HepG2 (cell line): ENCODE results near the gene PCSK6. TPM values are rescaled to one million over a fixed set of nuclear protein-coding genes. Genes with fewer than 3 reads are reported as not detected.
A peak's percentile ranks its signal among the peaks of the same experiment; 100 is the strongest.

Experiments
- ELF4 ChIP-seq: sonication (generic); formaldehyde crosslinking; IDR thresholded peaks from 2 replicates; pipeline ENCODE4 v1.5.0; 2020; ENCODE audit warnings: missing genetic modification reagents, mild to moderate bottlenecking, moderate library complexity, borderline replicate concordance
- EZH2 ChIP-seq: conservative IDR thresholded peaks from 2 replicates; pipeline ENCODE4 v1.6.1; 2012; ENCODE audit warnings: mild to moderate bottlenecking, low read depth, low read length, moderate library complexity
- FOXA1 ChIP-seq, 2 experiments: fragments of 450-650 bp in 1 of 2; sonication (generic) in 1 of 2; formaldehyde crosslinking in 1 of 2; IDR thresholded peaks; 2 replicates each; pipeline versions ENCODE4 v1.4.0 to v1.6.1; 2016 to 2020; ENCODE audit warnings: missing genetic modification reagents in 1 of 2
- GPBP1L1 ChIP-seq: sonication (generic); formaldehyde crosslinking; IDR thresholded peaks from 2 replicates; pipeline ENCODE4 v1.5.0; 2020; ENCODE audit warnings: mild to moderate bottlenecking, missing genetic modification reagents
- HOMEZ ChIP-seq: IDR thresholded peaks from 2 replicates; pipeline ENCODE4 v1.6.1; 2016; ENCODE audit warnings: low read depth
- HOXA5 ChIP-seq: sonication (generic); formaldehyde crosslinking; IDR thresholded peaks from 2 replicates; pipeline ENCODE4 v1.4.0; 2020; ENCODE audit warnings: missing genetic modification reagents
- JUN ChIP-seq: sonication (generic); formaldehyde crosslinking; IDR thresholded peaks from 2 replicates; pipeline ENCODE4 v1.4.0; 2020; ENCODE audit warnings: mild to moderate bottlenecking, missing genetic modification reagents
- NFE2L2 ChIP-seq: fragments of 150-350 bp; IDR thresholded peaks from 2 replicates; pipeline ENCODE4 v1.6.1; 2014; ENCODE audit warnings: low read length
- PHB2 ChIP-seq: fragments of 450-650 bp; IDR thresholded peaks from 2 replicates; pipeline ENCODE4 v1.6.1; 2018; ENCODE audit not compliant: partially characterized antibody
- SPEN ChIP-seq: sonication (generic); formaldehyde crosslinking; IDR thresholded peaks from 2 replicates; pipeline ENCODE4 v1.5.1; 2020; ENCODE audit warnings: low read depth, mild to moderate bottlenecking, missing genetic modification reagents
- ZBTB14 ChIP-seq: sonication (generic); formaldehyde crosslinking; IDR thresholded peaks from 2 replicates; pipeline ENCODE4 v1.4.0; 2020; ENCODE audit warnings: missing genetic modification reagents
- ZNF782 ChIP-seq: sonication (generic); formaldehyde crosslinking; IDR thresholded peaks from 2 replicates; pipeline ENCODE4 v1.4.0; 2020; ENCODE audit warnings: missing genetic modification reagents, mild to moderate bottlenecking, borderline replicate concordance
- polyA plus RNA-seq, 8 experiments: library from polyadenylated mRNA; depleted of rRNA in 3 of 8; stranded (reverse) in 7 of 8; unstranded in 1 of 8; fragments of >200 nt; fragmentation: Illumina TruSeq in 4 of 8; extraction: Trizol in 4 of 8; gene quantifications; 2 replicates each; pipeline versions ENCODE4 v1.2.1 to v1.2.3, GENCODE V29; 2011 to 2016; ENCODE audit warnings: low read depth in 4 of 8, missing spikeins in 1 of 8, mixed read lengths in 1 of 8; ENCODE audit not compliant: insufficient read depth in 1 of 8
- total RNA-seq, 5 experiments: library from RNA; depleted of rRNA; stranded (reverse); fragments of >200 nt; fragmentation: Illumina TruSeq; extraction: Trizol; gene quantifications; 2 replicates each; pipeline ENCODE4 v1.2.3, GENCODE V29; 2016; ENCODE audit warnings: low read depth in 1 of 5
- TF ChIP-seq, protein P1 (sequence below): IDR thresholded peaks from 2 replicates; pipeline ENCODE4 v1.6.1; 2018; ENCODE audit warnings: missing genetic modification reagents, mild to moderate bottlenecking, missing compliant biosample characterization
- TF ChIP-seq, protein P2 (sequence below): sonication (generic); formaldehyde crosslinking; IDR thresholded peaks from 2 replicates; pipeline ENCODE4 v1.5.0; 2020; ENCODE audit warnings: missing genetic modification reagents
- TF ChIP-seq, protein P3 (sequence below), 2 experiments: IDR thresholded peaks; 2 replicates each; pipeline ENCODE4 v1.6.1; 2011 to 2012; ENCODE audit warnings: low read length in 2 of 2, borderline replicate concordance in 1 of 2, low read depth in 1 of 2, mild to moderate bottlenecking in 1 of 2, moderate library complexity in 1 of 2

The PCSK6 gene
- total and polyA plus RNA-seq, 2 of the 13 experiments (the other 11 are each of a cell fraction or from before 2014, with no cell fraction given): 56.5 to 155 TPM

GRCh38 chr15:101277038-101277822, 212.3 kb downstream of the PCSK6 start, which contains the start of gene SELENOS (continued):
- TF ChIP-seq EZH2: no peak
- TF ChIP-seq ELF4 (CRISPR knock-in tag): no peak
- peak; percentile 74 for TF ChIP-seq SPEN
- TF ChIP-seq HOXA5 (CRISPR knock-in tag): peak; percentile 76; the same call in 1 of the 2 replicates
- TF ChIP-seq, protein P1, sequence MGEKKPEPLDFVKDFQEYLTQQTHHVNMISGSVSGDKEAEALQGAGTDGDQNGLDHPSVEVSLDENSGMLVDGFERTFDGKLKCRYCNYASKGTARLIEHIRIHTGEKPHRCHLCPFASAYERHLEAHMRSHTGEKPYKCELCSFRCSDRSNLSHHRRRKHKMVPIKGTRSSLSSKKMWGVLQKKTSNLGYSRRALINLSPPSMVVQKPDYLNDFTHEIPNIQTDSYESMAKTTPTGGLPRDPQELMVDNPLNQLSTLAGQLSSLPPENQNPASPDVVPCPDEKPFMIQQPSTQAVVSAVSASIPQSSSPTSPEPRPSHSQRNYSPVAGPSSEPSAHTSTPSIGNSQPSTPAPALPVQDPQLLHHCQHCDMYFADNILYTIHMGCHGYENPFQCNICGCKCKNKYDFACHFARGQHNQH: no peak
- no peak for TF ChIP-seq FOXA1 (IDR thresholded peaks at IDR 0.05)
- TF ChIP-seq FOXA1 (CRISPR knock-in tag; IDR thresholded peaks at IDR 0.05): no peak
- TF ChIP-seq JUN (CRISPR knock-in tag): no peak
- TF ChIP-seq, protein P2, sequence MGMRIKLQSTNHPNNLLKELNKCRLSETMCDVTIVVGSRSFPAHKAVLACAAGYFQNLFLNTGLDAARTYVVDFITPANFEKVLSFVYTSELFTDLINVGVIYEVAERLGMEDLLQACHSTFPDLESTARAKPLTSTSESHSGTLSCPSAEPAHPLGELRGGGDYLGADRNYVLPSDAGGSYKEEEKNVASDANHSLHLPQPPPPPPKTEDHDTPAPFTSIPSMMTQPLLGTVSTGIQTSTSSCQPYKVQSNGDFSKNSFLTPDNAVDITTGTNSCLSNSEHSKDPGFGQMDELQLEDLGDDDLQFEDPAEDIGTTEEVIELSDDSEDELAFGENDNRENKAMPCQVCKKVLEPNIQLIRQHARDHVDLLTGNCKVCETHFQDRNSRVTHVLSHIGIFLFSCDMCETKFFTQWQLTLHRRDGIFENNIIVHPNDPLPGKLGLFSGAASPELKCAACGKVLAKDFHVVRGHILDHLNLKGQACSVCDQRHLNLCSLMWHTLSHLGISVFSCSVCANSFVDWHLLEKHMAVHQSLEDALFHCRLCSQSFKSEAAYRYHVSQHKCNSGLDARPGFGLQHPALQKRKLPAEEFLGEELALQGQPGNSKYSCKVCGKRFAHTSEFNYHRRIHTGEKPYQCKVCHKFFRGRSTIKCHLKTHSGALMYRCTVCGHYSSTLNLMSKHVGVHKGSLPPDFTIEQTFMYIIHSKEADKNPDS (CRISPR knock-in tag): no peak
- TF ChIP-seq, protein P3, sequence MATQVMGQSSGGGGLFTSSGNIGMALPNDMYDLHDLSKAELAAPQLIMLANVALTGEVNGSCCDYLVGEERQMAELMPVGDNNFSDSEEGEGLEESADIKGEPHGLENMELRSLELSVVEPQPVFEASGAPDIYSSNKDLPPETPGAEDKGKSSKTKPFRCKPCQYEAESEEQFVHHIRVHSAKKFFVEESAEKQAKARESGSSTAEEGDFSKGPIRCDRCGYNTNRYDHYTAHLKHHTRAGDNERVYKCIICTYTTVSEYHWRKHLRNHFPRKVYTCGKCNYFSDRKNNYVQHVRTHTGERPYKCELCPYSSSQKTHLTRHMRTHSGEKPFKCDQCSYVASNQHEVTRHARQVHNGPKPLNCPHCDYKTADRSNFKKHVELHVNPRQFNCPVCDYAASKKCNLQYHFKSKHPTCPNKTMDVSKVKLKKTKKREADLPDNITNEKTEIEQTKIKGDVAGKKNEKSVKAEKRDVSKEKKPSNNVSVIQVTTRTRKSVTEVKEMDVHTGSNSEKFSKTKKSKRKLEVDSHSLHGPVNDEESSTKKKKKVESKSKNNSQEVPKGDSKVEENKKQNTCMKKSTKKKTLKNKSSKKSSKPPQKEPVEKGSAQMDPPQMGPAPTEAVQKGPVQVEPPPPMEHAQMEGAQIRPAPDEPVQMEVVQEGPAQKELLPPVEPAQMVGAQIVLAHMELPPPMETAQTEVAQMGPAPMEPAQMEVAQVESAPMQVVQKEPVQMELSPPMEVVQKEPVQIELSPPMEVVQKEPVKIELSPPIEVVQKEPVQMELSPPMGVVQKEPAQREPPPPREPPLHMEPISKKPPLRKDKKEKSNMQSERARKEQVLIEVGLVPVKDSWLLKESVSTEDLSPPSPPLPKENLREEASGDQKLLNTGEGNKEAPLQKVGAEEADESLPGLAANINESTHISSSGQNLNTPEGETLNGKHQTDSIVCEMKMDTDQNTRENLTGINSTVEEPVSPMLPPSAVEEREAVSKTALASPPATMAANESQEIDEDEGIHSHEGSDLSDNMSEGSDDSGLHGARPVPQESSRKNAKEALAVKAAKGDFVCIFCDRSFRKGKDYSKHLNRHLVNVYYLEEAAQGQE (IDR thresholded peaks at IDR 0.05; ENCODE audit: borderline replicate concordance in 1 of 2, low read depth in 1 of 2, low read length in 2 of 2): no peak
- TF ChIP-seq ZBTB14 (CRISPR knock-in tag): peak; percentile 61; the same call in 1 of the 2 replicates
- no peak for TF ChIP-seq NFE2L2
- TF ChIP-seq PHB2: no peak
- no peak for TF ChIP-seq HOMEZ
- TF ChIP-seq GPBP1L1 (CRISPR knock-in tag): no peak
- no peak for TF ChIP-seq ZNF782 (CRISPR knock-in tag)
